ENCODE data around the gene MSI1. TPM values are rescaled to one million over a fixed set of nuclear protein-coding genes. Genes with fewer than 3 reads are reported as not detected.

Gene MSI1
- total RNA-seq, 2 experiments from 2014 or later = not detected

GRCh38 chr12:120399531-120399930 lies 30.6 kb upstream of the MSI1 start:
- H3K27ac Mint-ChIP-seq = no peak overlapping the region
- H3K9me3 Mint-ChIP-seq (ENCODE audit: insufficient read depth) = no peaks in the 10 kb centered on the region
- H3K4me3 Mint-ChIP-seq = no peak overlapping the region
- peaks cover 12% of the 10 kb centered on the region for H3K27me3 Mint-ChIP-seq (ENCODE audit: low read depth)
- CTCF ChIA-PET = interaction anchor here (0.7 to 1.0 kb wide), 2 partner anchors 70 to 82 kb away, joined by 3 read pairs; partner anchors contain the start of gene SRSF9
- ATAC-seq (no peak), DNase-seq (no peak)
- H3K36me3 Mint-ChIP-seq (ENCODE audit: low read depth) = no peaks in the 10 kb centered on the region
- POLR2A ChIA-PET = interaction anchor here (0.7 kb wide), 1 partner anchor 12 kb away, joined by 3 read pairs; no protein-coding TSS in a partner anchor
- peaks cover 4% of the 10 kb centered on the region for H3K4me1 Mint-ChIP-seq (ENCODE audit: low read depth)

- no peak for ATAC-seq
- H3K36me3 Mint-ChIP-seq (ENCODE audit: low read depth) = no peaks in the 10 kb centered on the region
These were observed 29.0 kb upstream of the MSI1 start for GRCh38 chr12:120397824-120398540.

GRCh38 chr12:120394483-120395367 lies 25.8 kb upstream of the MSI1 start:
- H3K27ac Mint-ChIP-seq = no peak overlapping the region
- peaks cover 2% of the 10 kb centered on the region for H3K4me1 Mint-ChIP-seq (ENCODE audit: low read depth)
- peaks cover 18% of the 10 kb centered on the region for H3K27me3 Mint-ChIP-seq (ENCODE audit: low read depth)
- no peaks in the 10 kb centered on the region for H3K36me3 Mint-ChIP-seq (ENCODE audit: low read depth)
- POLR2A ChIA-PET = no interaction called here
- CTCF ChIA-PET = interaction anchor here (1.3 to 2.2 kb wide), 2 partner anchors 27 to 35 kb away, joined by 3 to 7 read pairs; no protein-coding TSS in a partner anchor
- H3K4me3 Mint-ChIP-seq = no peak overlapping the region
- ATAC-seq (peak; percentile 44), DNase-seq (no peak)
- no peaks in the 10 kb centered on the region for H3K9me3 Mint-ChIP-seq (ENCODE audit: insufficient read depth)

More at GRCh38 chr12:120397824-120398540, 29.0 kb upstream of the MSI1 start:
- CTCF ChIA-PET = no interaction called here
- H3K9me3 Mint-ChIP-seq (ENCODE audit: insufficient read depth) = no peaks in the 10 kb centered on the region
- H3K27ac Mint-ChIP-seq = no peak overlapping the region
- POLR2A ChIA-PET = no interaction called here
- H3K4me3 Mint-ChIP-seq = no peak overlapping the region
- peaks cover 15% of the 10 kb centered on the region for H3K27me3 Mint-ChIP-seq (ENCODE audit: low read depth)
- no peak for DNase-seq
- H3K4me1 Mint-ChIP-seq (ENCODE audit: low read depth) = peaks cover 2% of the 10 kb centered on the region

- ATAC-seq = no peak
- DNase-seq = no peak
- Mint-ChIP-seq H3K4me3 (no peak overlapping the region), H3K27me3 (ENCODE audit: low read depth) (peaks cover 23% of the 10 kb centered on the region), H3K9me3 (ENCODE audit: insufficient read depth) (no peaks in the 10 kb centered on the region), H3K36me3 (ENCODE audit: low read depth) (no peaks in the 10 kb centered on the region), H3K27ac (no peak overlapping the region), H3K4me1 (ENCODE audit: low read depth) (peaks cover 2% of the 10 kb centered on the region)
- CTCF ChIA-PET = no interaction called here
- POLR2A ChIA-PET = no interaction called here
These were observed 21.7 kb upstream of the MSI1 start for GRCh38 chr12:120390540-120391120.

- Mint-ChIP-seq H3K27ac (no peak overlapping the region), H3K36me3 (ENCODE audit: low read depth) (no peaks in the 10 kb centered on the region), H3K4me1 (ENCODE audit: low read depth) (no peaks in the 10 kb centered on the region), H3K9me3 (ENCODE audit: insufficient read depth) (no peaks in the 10 kb centered on the region), H3K27me3 (ENCODE audit: low read depth) (peaks cover 25% of the 10 kb centered on the region), H3K4me3 (no peak overlapping the region)
- CTCF ChIA-PET = interaction anchor here (1.5 kb wide), 1 partner anchor 64 kb away, joined by 3 read pairs; no protein-coding TSS in a partner anchor
- no peak for DNase-seq
- POLR2A ChIA-PET = no interaction called here
- ATAC-seq = no peak
These were observed 19.9 kb upstream of the MSI1 start for GRCh38 chr12:120388691-120389481.

- Mint-ChIP-seq H3K9me3 (ENCODE audit: insufficient read depth) (no peaks in the 10 kb centered on the region), H3K27me3 (ENCODE audit: low read depth) (peaks cover 11% of the 10 kb centered on the region), H3K4me3 (no peak overlapping the region), H3K36me3 (ENCODE audit: low read depth) (no peaks in the 10 kb centered on the region), H3K4me1 (ENCODE audit: low read depth) (no peaks in the 10 kb centered on the region), H3K27ac (no peak overlapping the region)
- ChIA-PET POLR2A (no interaction called here), CTCF (interaction anchor here (0.7 to 1.4 kb wide), 2 partner anchors 14 to 48 kb away, joined by 3 to 5 read pairs; no protein-coding TSS in a partner anchor)
- ATAC-seq (no peak), DNase-seq (no peak)
These were observed 12.9 kb upstream of the MSI1 start for GRCh38 chr12:120381752-120382419.

GRCh38 chr12:120378036-120378435 lies 9.1 kb upstream of the MSI1 start:
- no peaks in the 10 kb centered on the region for H3K4me1 Mint-ChIP-seq (ENCODE audit: low read depth)
- POLR2A ChIA-PET = no interaction called here
- peaks cover 32% of the 10 kb centered on the region for H3K27me3 Mint-ChIP-seq (ENCODE audit: low read depth)
- no peak for DNase-seq
- no peaks in the 10 kb centered on the region for H3K9me3 Mint-ChIP-seq (ENCODE audit: insufficient read depth)
- CTCF ChIA-PET = no interaction called here
- H3K27ac Mint-ChIP-seq = no peak overlapping the region
- ATAC-seq = no peak
- no peaks in the 10 kb centered on the region for H3K36me3 Mint-ChIP-seq (ENCODE audit: low read depth)
- H3K4me3 Mint-ChIP-seq = no peak overlapping the region

GRCh38 chr12:120377611-120378010 lies 8.6 kb upstream of the MSI1 start:
- ATAC-seq = no peak
- no peaks in the 10 kb centered on the region for H3K4me1 Mint-ChIP-seq (ENCODE audit: low read depth)
- H3K9me3 Mint-ChIP-seq (ENCODE audit: insufficient read depth) = no peaks in the 10 kb centered on the region
- ChIA-PET CTCF (no interaction called here), POLR2A (no interaction called here)
- no peaks in the 10 kb centered on the region for H3K36me3 Mint-ChIP-seq (ENCODE audit: low read depth)
- DNase-seq = no peak
- no peak overlapping the region for H3K27ac Mint-ChIP-seq
- peaks cover 33% of the 10 kb centered on the region for H3K27me3 Mint-ChIP-seq (ENCODE audit: low read depth)
- H3K4me3 Mint-ChIP-seq = no peak overlapping the region

- POLR2A ChIA-PET = no interaction called here
- Mint-ChIP-seq H3K27me3 (ENCODE audit: low read depth) (peaks cover 34% of the 10 kb centered on the region), H3K36me3 (ENCODE audit: low read depth) (no peaks in the 10 kb centered on the region), H3K9me3 (ENCODE audit: insufficient read depth) (no peaks in the 10 kb centered on the region), H3K27ac (no peak overlapping the region), H3K4me3 (no peak overlapping the region), H3K4me1 (ENCODE audit: low read depth) (no peaks in the 10 kb centered on the region)
- DNase-seq (no peak), ATAC-seq (no peak)
- CTCF ChIA-PET = interaction anchor here (0.6 kb wide), 1 partner anchor 10 kb away, joined by 3 read pairs; no protein-coding TSS in a partner anchor
These were observed 8.1 kb upstream of the MSI1 start for GRCh38 chr12:120376934-120377572.

- DNase-seq = no peak
- ChIA-PET CTCF (interaction anchor here (0.6 to 1.6 kb wide), 2 partner anchors 9 to 53 kb away, joined by 3 read pairs; no protein-coding TSS in a partner anchor), POLR2A (interaction anchor here (1.0 kb wide), 1 partner anchor 84 kb away, joined by 3 read pairs; the partner anchor contains the start of gene RNU4-1)
- Mint-ChIP-seq H3K9me3 (ENCODE audit: insufficient read depth) (no peaks in the 10 kb centered on the region), H3K4me3 (no peak overlapping the region), H3K27me3 (ENCODE audit: low read depth) (peaks cover 40% of the 10 kb centered on the region), H3K4me1 (ENCODE audit: low read depth) (no peaks in the 10 kb centered on the region), H3K27ac (no peak overlapping the region), H3K36me3 (ENCODE audit: low read depth) (no peaks in the 10 kb centered on the region)
- ATAC-seq = no peak
These were observed 7.5 kb upstream of the MSI1 start for GRCh38 chr12:120376416-120376815.
